HEK293 (cell line): ENCODE results near the gene BICC1.

ENCODE experiments used
- CTCF ChIA-PET: fragments of 350-600 bp; formaldehyde crosslinking; extraction: SDS; loops from one replicate; lab custom pipeline; 2021; ENCODE audit warnings: antibody characterized with exemption; lab: Yijun Ruan, JAX
- POLR2A ChIA-PET: fragments of 300-600 bp; formaldehyde crosslinking; extraction: SDS; loops from one replicate; lab custom pipeline; 2020; ENCODE audit warnings: antibody characterized with exemption, inconsistent platforms; lab: Yijun Ruan, JAX
- H3K27ac ChIP-seq: fragments of 200-500 bp; sonication (Bioruptor generic); 2 replicates; pipeline ENCODE4 v1.5.1; 2014; ENCODE audit warnings: low read depth, low read length, control low read depth, inconsistent platforms; ENCODE audit errors: extremely low read depth
- H3K36me3 ChIP-seq, 2 experiments: fragments of 200-500 bp in 1 of 2; sonication (Bioruptor generic) in 1 of 2; 1 replicate in 1 of 2; 2 replicates in 1 of 2; pipeline ENCODE4 v1.5.1; 2014 to 2017; ENCODE audit warnings: inconsistent platforms in 2 of 2, low read length in 2 of 2; ENCODE audit not compliant: control insufficient read depth in 2 of 2, insufficient read depth in 1 of 2
- H3K4me1 ChIP-seq: fragments of 200-500 bp; sonication (Bioruptor generic); 2 replicates; pipeline ENCODE4 v1.5.1; 2014; ENCODE audit warnings: mild to moderate bottlenecking, low read length, inconsistent platforms; ENCODE audit not compliant: control insufficient read depth, insufficient read depth
- H3K4me3 ChIP-seq: 2 replicates; pipeline ENCODE4 v1.5.1; 2011; ENCODE audit warnings: low read depth, mild to moderate bottlenecking, control low read depth, low read length, moderate library complexity
- H3K9me3 ChIP-seq: fragments of 200-500 bp; sonication (Bioruptor generic); 2 replicates; pipeline ENCODE4 v1.5.1; 2014; ENCODE audit warnings: low read depth, low read length, inconsistent platforms; ENCODE audit not compliant: control insufficient read depth, insufficient read depth
- BCL11B ChIP-seq: fragments of 450-650 bp; formaldehyde crosslinking; IDR thresholded peaks from 2 replicates; pipeline ENCODE4 v1.5.1; 2016; ENCODE audit warnings: low read depth, missing biosample characterization, missing genetic modification characterization
- KLF16 ChIP-seq: fragments of 450-650 bp; formaldehyde crosslinking; IDR thresholded peaks from 2 replicates; pipeline ENCODE4 v1.5.1; 2017; ENCODE audit warnings: missing biosample characterization, missing genetic modification characterization
- PRDM1 ChIP-seq: fragments of 450-650 bp; formaldehyde crosslinking; IDR thresholded peaks from 2 replicates; pipeline ENCODE4; 2016; ENCODE audit warnings: missing biosample characterization, missing genetic modification characterization
- SCRT2 ChIP-seq: fragments of 450-650 bp; formaldehyde crosslinking; IDR thresholded peaks from 2 replicates; pipeline ENCODE4 v1.5.1; 2016; ENCODE audit warnings: missing biosample characterization, missing genetic modification characterization
- YY1 ChIP-seq: fragments of 450-650 bp; formaldehyde crosslinking; IDR thresholded peaks from 2 replicates; pipeline ENCODE4 v1.5.1; 2018; ENCODE audit warnings: missing biosample characterization, missing genetic modification characterization
- YY2 ChIP-seq: fragments of 450-650 bp; formaldehyde crosslinking; IDR thresholded peaks from 2 replicates; pipeline ENCODE4 v1.5.1; 2016; ENCODE audit warnings: missing biosample characterization, missing genetic modification characterization
- ZBTB21 ChIP-seq: fragments of 450-650 bp; formaldehyde crosslinking; IDR thresholded peaks from 2 replicates; pipeline ENCODE4 v1.5.1; 2017; ENCODE audit warnings: missing biosample characterization, missing genetic modification characterization
- ZIC2 ChIP-seq: fragments of 450-650 bp; formaldehyde crosslinking; IDR thresholded peaks from 2 replicates; pipeline ENCODE4 v1.5.1; 2016; ENCODE audit warnings: missing biosample characterization, missing genetic modification characterization
- ZNF112 ChIP-seq: fragments of 450-650 bp; formaldehyde crosslinking; IDR thresholded peaks from 2 replicates; pipeline ENCODE4 v1.5.0; 2017; ENCODE audit warnings: missing biosample characterization, missing genetic modification characterization
- ZNF138 ChIP-seq: fragments of 450-650 bp; formaldehyde crosslinking; IDR thresholded peaks from 2 replicates; pipeline ENCODE4 v1.5.1; 2016; ENCODE audit warnings: missing biosample characterization, missing genetic modification characterization, borderline replicate concordance
- ZNF202 ChIP-seq: fragments of 450-650 bp; formaldehyde crosslinking; IDR thresholded peaks from 2 replicates; pipeline ENCODE4 v1.5.1; 2016; ENCODE audit warnings: missing biosample characterization, missing genetic modification characterization, borderline replicate concordance
- ZNF23 ChIP-seq: fragments of 450-650 bp; formaldehyde crosslinking; IDR thresholded peaks from 2 replicates; pipeline ENCODE4 v1.5.1; 2016; ENCODE audit warnings: missing biosample characterization, missing genetic modification characterization, borderline replicate concordance
- ZNF311 ChIP-seq: fragments of 450-650 bp; formaldehyde crosslinking; IDR thresholded peaks from 2 replicates; pipeline ENCODE4 v1.5.1; 2017; ENCODE audit warnings: missing biosample characterization, missing genetic modification characterization, borderline replicate concordance
- ZNF354C ChIP-seq: fragments of 450-650 bp; formaldehyde crosslinking; IDR thresholded peaks from 2 replicates; pipeline ENCODE4 v1.5.1; 2016; ENCODE audit warnings: missing biosample characterization, missing genetic modification characterization, low read depth, borderline replicate concordance
- ZNF510 ChIP-seq: fragments of 450-650 bp; formaldehyde crosslinking; IDR thresholded peaks from 2 replicates; pipeline ENCODE4 v1.5.1; 2018; ENCODE audit warnings: mild to moderate bottlenecking, missing genetic modification characterization, missing biosample characterization; ENCODE audit not compliant: insufficient replicate concordance
- ZNF530 ChIP-seq: fragments of 450-650 bp; formaldehyde crosslinking; IDR thresholded peaks from 2 replicates; pipeline ENCODE4 v1.5.1; 2016; ENCODE audit warnings: low read depth, missing biosample characterization, missing genetic modification characterization
- ZNF610 ChIP-seq: fragments of 450-650 bp; formaldehyde crosslinking; IDR thresholded peaks from 2 replicates; pipeline ENCODE4 v1.5.1; 2016; ENCODE audit warnings: missing biosample characterization, missing genetic modification characterization, borderline replicate concordance
- ZNF624 ChIP-seq: fragments of 450-650 bp; formaldehyde crosslinking; IDR thresholded peaks from 2 replicates; pipeline ENCODE4 v1.5.1; 2017; ENCODE audit warnings: missing biosample characterization, missing genetic modification characterization
- ZNF629 ChIP-seq: fragments of 450-650 bp; formaldehyde crosslinking; IDR thresholded peaks from 2 replicates; pipeline ENCODE4 v1.5.1; 2017; ENCODE audit warnings: missing biosample characterization, missing genetic modification characterization
- ZNF776 ChIP-seq: fragments of 450-650 bp; formaldehyde crosslinking; IDR thresholded peaks from 2 replicates; pipeline ENCODE4 v1.5.0; 2017; ENCODE audit warnings: missing biosample characterization, missing genetic modification characterization, borderline replicate concordance
- TF ChIP-seq, protein P1 (sequence below): fragments of 450-650 bp; formaldehyde crosslinking; IDR thresholded peaks from 2 replicates; pipeline ENCODE4 v1.5.1; 2016; ENCODE audit warnings: missing biosample characterization, missing genetic modification characterization
- TF ChIP-seq, protein P2 (sequence below): fragments of 450-650 bp; formaldehyde crosslinking; IDR thresholded peaks from 2 replicates; pipeline ENCODE4 v1.5.1; 2016; ENCODE audit warnings: missing biosample characterization, missing genetic modification characterization
- TF ChIP-seq, protein P3 (sequence below): fragments of 450-650 bp; formaldehyde crosslinking; conservative IDR thresholded peaks from 2 replicates; pipeline ENCODE4 v1.5.1; 2016; ENCODE audit warnings: low read depth, missing biosample characterization, missing genetic modification characterization
- TF ChIP-seq, protein P4 (sequence below): sonication (generic); formaldehyde crosslinking; IDR thresholded peaks from 2 replicates; pipeline ENCODE4 v1.8.1; 2022; ENCODE audit warnings: mild to moderate bottlenecking, moderate library complexity, missing genetic modification reagents

BICC1 gene

DNA sequence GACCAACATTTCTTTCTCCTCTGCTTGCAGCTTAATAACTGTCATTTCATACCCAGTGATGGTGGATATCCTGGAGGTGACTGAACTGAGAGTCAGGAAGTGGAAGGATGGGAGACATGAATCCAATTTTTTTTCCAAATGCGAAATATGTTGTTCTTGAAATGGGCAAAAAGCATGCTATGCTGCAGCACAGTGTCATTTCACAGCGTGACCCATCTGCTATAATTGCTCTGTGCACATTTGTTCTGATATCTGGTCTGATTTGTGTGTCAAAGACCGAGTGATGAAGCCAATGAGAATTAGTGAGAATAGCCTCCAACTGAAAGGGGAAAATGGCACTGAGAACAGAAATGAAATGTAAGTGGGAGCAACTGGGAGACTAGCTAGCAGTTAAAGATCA lies 334.2 kb downstream of the BICC1 start:
- no peaks in the 10 kb centered on the region for H3K36me3 ChIP-seq
- ChIA-PET CTCF (interaction anchor here (0.8 kb wide), 1 partner anchor 33 kb away, joined by 3 read pairs; no protein-coding TSS in a partner anchor), POLR2A (no interaction called here)
- no peaks in the 10 kb centered on the region for H3K4me1 ChIP-seq
- no peaks in the 10 kb centered on the region for H3K9me3 ChIP-seq
- no peak overlapping the region for H3K27ac ChIP-seq
- H3K4me3 ChIP-seq = no peak overlapping the region
- TF ChIP-seq, protein P1, sequence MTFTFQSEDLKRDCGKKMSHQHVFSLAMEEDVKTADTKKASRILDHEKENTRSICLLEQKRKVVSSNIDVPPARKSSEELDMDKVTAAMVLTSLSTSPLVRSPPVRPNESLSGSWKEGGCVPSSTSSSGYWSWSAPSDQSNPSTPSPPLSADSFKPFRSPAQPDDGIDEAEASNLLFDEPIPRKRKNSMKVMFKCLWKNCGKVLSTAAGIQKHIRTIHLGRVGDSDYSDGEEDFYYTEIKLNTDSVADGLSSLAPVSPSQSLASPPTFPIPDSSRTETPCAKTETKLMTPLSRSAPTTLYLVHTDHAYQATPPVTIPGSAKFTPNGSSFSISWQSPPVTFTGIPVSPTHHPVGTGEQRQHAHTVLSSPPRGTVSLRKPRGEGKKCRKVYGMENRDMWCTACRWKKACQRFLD (tag by site-specific recombination) = no peak
- no peak for TF ChIP-seq ZNF610 (tag by site-specific recombination)

DNA sequence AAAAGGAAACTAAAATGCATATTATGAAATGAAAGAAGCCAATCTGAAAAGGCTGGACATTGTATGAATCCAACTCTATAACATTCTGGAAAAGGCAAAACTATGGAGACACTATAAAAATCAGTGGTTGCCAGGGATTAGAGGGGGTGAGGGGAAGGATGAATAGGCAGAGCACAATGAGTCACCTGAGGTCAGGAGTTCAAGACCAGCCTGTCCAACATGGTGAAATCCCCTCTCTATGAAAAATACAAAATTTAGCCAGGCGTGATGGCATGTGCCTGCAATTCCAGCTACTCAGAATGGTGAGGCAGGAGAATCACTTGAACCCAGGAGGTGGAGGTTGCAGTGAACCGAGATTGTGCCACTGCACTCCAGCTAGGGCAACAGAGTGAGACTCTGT lies 338.9 kb downstream of the BICC1 start:
- Histone ChIP-seq H3K36me3 (no peaks in the 10 kb centered on the region), H3K4me3 (no peak overlapping the region), H3K27ac (no peak overlapping the region), H3K4me1 (no peaks in the 10 kb centered on the region), H3K9me3 (no peaks in the 10 kb centered on the region)
- ChIA-PET CTCF (no interaction called here), POLR2A (no interaction called here)
- no peak for TF ChIP-seq ZNF202
- TF ChIP-seq YY1 (tag by site-specific recombination) = no peak
- no peak for TF ChIP-seq ZNF311
- TF ChIP-seq ZNF23 = no peak
- TF ChIP-seq, protein P2, sequence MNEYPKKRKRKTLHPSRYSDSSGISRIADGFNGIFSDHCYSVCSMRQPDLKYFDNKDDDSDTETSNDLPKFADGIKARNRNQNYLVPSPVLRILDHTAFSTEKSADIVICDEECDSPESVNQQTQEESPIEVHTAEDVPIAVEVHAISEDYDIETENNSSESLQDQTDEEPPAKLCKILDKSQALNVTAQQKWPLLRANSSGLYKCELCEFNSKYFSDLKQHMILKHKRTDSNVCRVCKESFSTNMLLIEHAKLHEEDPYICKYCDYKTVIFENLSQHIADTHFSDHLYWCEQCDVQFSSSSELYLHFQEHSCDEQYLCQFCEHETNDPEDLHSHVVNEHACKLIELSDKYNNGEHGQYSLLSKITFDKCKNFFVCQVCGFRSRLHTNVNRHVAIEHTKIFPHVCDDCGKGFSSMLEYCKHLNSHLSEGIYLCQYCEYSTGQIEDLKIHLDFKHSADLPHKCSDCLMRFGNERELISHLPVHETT = no peak
- no peak for TF ChIP-seq YY2 (tag by site-specific recombination)
- TF ChIP-seq, protein P3, sequence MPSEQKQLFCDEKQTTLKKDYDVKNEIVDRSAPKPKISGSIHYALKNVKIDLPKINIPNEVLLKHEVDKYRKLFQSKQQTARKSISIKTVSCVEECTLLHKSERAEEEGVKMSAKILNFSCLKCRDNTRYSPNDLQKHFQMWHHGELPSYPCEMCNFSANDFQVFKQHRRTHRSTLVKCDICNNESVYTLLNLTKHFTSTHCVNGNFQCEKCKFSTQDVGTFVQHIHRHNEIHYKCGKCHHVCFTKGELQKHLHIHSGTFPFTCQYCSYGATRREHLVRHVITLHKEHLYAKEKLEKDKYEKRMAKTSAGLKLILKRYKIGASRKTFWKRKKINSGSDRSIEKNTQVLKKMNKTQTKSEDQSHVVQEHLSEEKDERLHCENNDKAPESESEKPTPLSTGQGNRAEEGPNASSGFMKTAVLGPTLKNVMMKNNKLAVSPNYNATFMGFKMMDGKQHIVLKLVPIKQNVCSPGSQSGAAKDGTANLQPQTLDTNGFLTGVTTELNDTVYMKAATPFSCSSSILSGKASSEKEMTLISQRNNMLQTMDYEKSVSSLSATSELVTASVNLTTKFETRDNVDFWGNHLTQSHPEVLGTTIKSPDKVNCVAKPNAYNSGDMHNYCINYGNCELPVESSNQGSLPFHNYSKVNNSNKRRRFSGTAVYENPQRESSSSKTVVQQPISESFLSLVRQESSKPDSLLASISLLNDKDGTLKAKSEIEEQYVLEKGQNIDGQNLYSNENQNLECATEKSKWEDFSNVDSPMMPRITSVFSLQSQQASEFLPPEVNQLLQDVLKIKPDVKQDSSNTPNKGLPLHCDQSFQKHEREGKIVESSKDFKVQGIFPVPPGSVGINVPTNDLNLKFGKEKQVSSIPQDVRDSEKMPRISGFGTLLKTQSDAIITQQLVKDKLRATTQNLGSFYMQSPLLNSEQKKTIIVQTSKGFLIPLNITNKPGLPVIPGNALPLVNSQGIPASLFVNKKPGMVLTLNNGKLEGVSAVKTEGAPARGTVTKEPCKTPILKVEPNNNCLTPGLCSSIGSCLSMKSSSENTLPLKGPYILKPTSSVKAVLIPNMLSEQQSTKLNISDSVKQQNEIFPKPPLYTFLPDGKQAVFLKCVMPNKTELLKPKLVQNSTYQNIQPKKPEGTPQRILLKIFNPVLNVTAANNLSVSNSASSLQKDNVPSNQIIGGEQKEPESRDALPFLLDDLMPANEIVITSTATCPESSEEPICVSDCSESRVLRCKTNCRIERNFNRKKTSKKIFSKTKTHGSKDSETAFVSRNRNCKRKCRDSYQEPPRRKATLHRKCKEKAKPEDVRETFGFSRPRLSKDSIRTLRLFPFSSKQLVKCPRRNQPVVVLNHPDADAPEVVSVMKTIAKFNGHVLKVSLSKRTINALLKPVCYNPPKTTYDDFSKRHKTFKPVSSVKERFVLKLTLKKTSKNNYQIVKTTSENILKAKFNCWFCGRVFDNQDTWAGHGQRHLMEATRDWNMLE = no peak
- TF ChIP-seq ZNF629 = no peak
- no peak for TF ChIP-seq ZNF624 (tag by site-specific recombination)
- no peak for TF ChIP-seq KLF16
- TF ChIP-seq, protein P1 (tag by site-specific recombination) = no peak

DNA sequence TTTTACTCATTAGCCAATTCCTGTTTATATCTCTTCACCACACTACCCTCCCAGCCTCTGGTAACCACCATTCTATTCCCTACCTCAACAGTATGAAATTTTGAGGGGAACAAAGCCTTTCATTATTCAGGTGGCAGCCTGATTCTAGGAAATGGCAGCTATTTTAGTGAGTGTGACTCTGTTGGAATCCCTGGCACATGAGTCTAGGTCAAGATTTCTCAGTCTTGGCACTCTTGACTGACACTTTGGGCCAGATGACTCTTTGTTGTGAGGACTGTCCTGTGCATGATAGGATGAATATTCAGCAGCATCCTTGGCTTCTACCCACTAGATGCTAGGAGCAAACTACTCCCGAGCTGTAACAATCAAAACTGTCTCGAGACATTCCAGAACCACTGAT lies 341.0 kb downstream of the BICC1 start:
- Histone ChIP-seq H3K4me3 (no peak overlapping the region), H3K9me3 (no peaks in the 10 kb centered on the region), H3K4me1 (no peaks in the 10 kb centered on the region), H3K27ac (no peak overlapping the region), H3K36me3 (no peaks in the 10 kb centered on the region)
- POLR2A ChIA-PET = no interaction called here
- CTCF ChIA-PET = interaction anchor here (0.6 kb wide), 1 partner anchor 127 kb away, joined by 3 read pairs; no protein-coding TSS in a partner anchor
- no peak for TF ChIP-seq ZNF776 (tag by site-specific recombination)
- TF ChIP-seq ZBTB21 (tag by site-specific recombination) = no peak
- TF ChIP-seq ZNF138 (tag by site-specific recombination) = no peak
- TF ChIP-seq ZNF354C = no peak
- no peak for TF ChIP-seq BCL11B
- TF ChIP-seq PRDM1 (tag by site-specific recombination) = no peak
- TF ChIP-seq, protein P4, sequence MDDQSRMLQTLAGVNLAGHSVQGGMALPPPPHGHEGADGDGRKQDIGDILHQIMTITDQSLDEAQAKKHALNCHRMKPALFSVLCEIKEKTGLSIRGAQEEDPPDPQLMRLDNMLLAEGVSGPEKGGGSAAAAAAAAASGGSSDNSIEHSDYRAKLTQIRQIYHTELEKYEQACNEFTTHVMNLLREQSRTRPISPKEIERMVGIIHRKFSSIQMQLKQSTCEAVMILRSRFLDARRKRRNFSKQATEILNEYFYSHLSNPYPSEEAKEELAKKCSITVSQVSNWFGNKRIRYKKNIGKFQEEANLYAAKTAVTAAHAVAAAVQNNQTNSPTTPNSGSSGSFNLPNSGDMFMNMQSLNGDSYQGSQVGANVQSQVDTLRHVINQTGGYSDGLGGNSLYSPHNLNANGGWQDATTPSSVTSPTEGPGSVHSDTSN (CRISPR knock-in tag) = no peak
- no peak for TF ChIP-seq ZNF530
- TF ChIP-seq SCRT2 = no peak
- TF ChIP-seq ZIC2 (tag by site-specific recombination) = no peak
- no peak for TF ChIP-seq ZNF510 (tag by site-specific recombination)
- TF ChIP-seq ZNF112 = no peak
